Glomerular visceral epithelial cell (primary cell): ENCODE measurements around the gene MOBP.

ENCODE experiments used
- DNase-seq: peaks from one replicate; pipeline ENCODE4 v3.0.0-alpha.2; 2016; ENCODE audit errors: extremely low spot score

The MOBP gene

DNA sequence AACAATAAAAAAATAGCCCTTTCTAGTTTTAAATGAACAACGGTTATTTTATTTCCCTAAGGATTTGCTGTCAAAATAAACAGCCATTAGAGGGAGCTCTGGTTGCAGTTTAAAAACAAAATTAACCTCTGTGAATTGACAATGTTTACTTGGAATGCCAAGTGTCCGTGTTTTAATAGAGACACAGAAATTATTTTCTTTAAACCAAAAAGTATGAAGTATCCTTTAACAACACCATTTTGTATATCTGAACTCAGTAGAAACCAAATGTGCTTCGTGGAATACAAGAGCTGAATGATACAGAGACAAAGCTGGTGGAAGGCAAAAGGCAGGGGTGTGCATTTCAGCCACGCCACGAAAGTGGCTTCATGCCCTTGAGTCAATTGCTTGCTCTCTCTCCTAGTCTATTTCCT, 74.4 kb downstream of the MOBP start:
- peak; percentile 3 for DNase-seq

DNA sequence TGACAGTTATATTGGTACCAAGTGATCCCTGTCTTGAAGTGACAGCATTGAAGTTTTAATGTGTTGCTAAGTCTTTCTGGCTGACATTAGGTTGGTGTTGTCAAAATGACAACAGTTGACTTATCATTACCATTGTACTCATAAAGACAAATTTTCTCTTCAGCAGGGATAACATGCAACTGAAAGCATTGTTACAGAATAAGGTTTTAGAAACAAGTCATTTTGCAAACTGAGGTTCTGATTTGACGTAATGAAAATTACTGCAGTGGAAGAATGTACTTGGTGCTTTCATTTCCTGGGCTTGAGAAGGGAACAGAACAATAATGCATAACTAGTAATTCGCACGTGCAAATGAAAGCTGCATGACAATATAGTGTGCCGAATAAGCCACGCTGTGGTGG, 75.1 kb downstream of the MOBP start:
- no peak for DNase-seq

- DNase-seq: no peak
Observed at GRCh38 chr3:39548282-39548681, 80.8 kb downstream of the MOBP start.

DNA sequence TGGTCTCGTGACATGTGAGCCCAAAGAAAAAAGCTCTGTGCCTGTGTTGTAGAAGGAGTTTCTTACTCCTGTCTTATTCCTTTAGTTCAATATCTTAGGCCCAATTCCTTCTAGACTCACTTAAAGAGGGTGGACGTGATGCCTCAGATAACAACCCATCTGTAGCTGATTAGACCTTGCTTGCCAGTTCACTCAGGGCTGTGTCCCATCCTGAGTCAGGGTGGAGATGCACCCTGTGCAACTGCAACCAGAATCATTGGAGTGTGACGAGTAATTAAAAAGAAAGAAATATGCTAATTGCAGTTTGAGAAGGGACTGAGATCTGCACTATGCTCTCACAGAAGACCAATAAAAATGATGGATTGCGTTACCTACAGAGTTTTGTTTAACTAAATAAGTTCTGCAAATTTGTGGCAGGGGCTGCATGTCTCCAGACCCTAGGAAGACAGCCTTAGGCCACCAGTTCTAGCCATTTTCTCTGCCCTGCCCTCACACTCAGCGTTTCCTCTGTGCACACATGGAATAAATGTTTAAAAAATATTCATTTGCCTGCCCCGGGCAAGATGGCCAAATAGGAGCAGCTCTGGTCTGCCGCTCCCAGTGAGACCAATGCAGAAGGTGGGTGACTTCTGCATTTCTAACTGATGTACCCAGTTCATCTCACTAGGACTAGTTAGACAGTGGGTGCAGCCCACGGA, 83.0 kb downstream of the MOBP start:
- no peak for DNase-seq
